ENCODE measurements around the gene GPC3. TPM values are rescaled to one million over a fixed set of nuclear protein-coding genes. Genes with fewer than 3 reads are reported as not detected.

The GPC3 gene
- not detected in 2 replicates for total RNA-seq (2012; rRNA removed)
- not detected in 2 replicates for polyA plus RNA-seq (2012; rRNA removed)
- polyA plus RNA-seq (2012; cell fraction: cytosol; rRNA removed), result not detected in 2 replicates
- polyA plus RNA-seq (2012; cell fraction: nucleus; rRNA removed; ENCODE audit: low replicate concordance), result not detected in 2 replicates
- Bru-seq, nascent RNA, result not detected
- BruChase-seq, experiment 1, labeled RNA remaining after a 6-hour chase, result percentile 1 among the genes with signal in this experiment
- not detected for BruChase-seq, experiment 2, labeled RNA remaining after a 2-hour chase
- long read RNA-seq, result 0 reads

DNA sequence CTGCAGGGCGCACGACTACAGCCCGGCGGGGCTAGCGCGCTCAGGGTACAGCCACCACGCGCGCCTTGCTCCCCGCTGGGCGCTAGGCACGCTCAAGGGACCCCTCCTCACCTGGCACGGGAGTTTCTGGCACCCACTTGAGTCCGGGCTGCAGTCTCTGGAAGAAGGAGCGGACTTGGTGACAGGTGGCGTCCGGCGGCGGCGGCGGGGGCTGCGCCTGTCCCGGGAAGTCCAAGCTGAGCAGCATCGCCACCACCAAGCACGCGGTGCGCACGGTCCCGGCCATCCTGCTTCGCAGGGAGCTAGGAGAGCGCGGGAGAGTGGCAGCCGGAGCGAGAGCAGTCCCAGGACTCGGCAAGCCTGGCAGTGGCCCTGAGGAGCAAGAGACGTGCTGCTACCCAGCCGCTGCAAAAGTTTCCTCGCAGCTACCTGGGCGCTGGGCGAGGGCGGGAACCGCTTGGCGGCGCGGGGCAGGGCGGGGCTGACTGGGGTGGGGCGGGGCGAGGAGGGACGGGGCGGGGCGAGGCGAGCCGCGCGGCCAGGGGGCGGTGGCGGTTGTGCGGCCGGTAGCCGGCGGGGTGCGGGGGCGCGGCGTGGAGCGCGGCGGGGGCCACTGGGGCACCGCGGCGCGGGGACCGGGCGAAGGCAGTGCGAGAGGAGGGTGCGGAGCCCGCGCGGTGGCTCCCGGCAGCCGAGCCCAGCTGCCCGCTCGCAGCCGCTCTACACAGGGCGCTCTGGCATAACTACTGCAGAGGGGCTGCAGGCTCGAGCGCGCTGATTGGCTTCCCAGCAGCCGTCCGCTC lies at the start of gene GPC3:
TSS of gene GPC3 (minus strand) at position 431 of the 803 bp plus-strand sequence.
- Histone ChIP-seq H2BK5ac (ENCODE audit: low read depth, low read length, poor library complexity, severe bottlenecking) (no peak within 1 kb of the TSS), H2AFZ (replicated peaks; ENCODE audit: low read length, poor library complexity) (peak within 1 kb of the TSS; percentile 64), H3K36me3 (ENCODE audit: control insufficient read depth, insufficient read depth, low read length) (no peaks in the 10 kb centered on the region), H4K20me1 (ENCODE audit: insufficient read depth, low read length) (no peaks in the 10 kb centered on the region), H3K4ac (ENCODE audit: low read depth, low read length) (no peak within 1 kb of the TSS), H3K9me3 (ENCODE audit: control insufficient read depth, insufficient read depth, low read length) (peaks cover 3% of the 10 kb centered on the region; the same call in 1 of the 2 replicates), H2AK5ac (ENCODE audit: low read depth, low read length) (no peak within 1 kb of the TSS), H2BK20ac (ENCODE audit: low read depth, low read length) (no peak within 1 kb of the TSS), H3K56ac (ENCODE audit: extremely low read depth, insufficient read depth, low read length) (no peak within 1 kb of the TSS), H3K9me1 (ENCODE audit: insufficient read depth, low read length) (no peaks in the 10 kb centered on the region), H2AK9ac (replicated peaks; ENCODE audit: low read depth, low read length, poor library complexity) (no peak within 1 kb of the TSS), H4K5ac (ENCODE audit: low read depth, low read length) (no peak within 1 kb of the TSS), H4K91ac (ENCODE audit: insufficient read depth, low read depth, low read length) (no peak within 1 kb of the TSS), H4K8ac (ENCODE audit: low read depth in 2 of 2, low read length in 2 of 2) (no peak within 1 kb of the TSS), H3K4me3 (ENCODE audit: insufficient read depth, low read depth, low read length) (no peak within 1 kb of the TSS), H3K14ac (replicated peaks; ENCODE audit: low read depth, low read length) (no peak within 1 kb of the TSS), H3K27me3 (ENCODE audit: control insufficient read depth, insufficient read depth, low read length) (peaks cover 6% of the 10 kb centered on the region; the same call in 1 of the 2 replicates), H3K4me1 (ENCODE audit: control insufficient read depth, insufficient read depth, low read length) (no peaks in the 10 kb centered on the region), H3K27ac (ENCODE audit: insufficient read depth, low read length) (no peak within 1 kb of the TSS), H3K4me2 (ENCODE audit: low read depth, low read length) (no peak within 1 kb of the TSS; the same call in 1 of the 2 replicates), H2BK15ac (ENCODE audit: low read depth, low read length) (no peak within 1 kb of the TSS), H3K18ac (ENCODE audit: low read depth, low read length) (no peak within 1 kb of the TSS), H3K23ac (ENCODE audit: low read depth, low read length) (no peak within 1 kb of the TSS), H3K9ac (ENCODE audit: low read depth, low read length) (no peak within 1 kb of the TSS), H2BK120ac (ENCODE audit: low read depth, low read length) (no peak within 1 kb of the TSS), H3K79me1 (ENCODE audit: low read depth in 1 of 2, low read length in 2 of 2) (no peaks in the 10 kb centered on the region)
- POLR2A ChIA-PET (ENCODE audit: unreplicated experiment), result no interaction called here
- ATAC-seq (ENCODE audit: low read depth) (peak; percentile 71), DNase-seq (no peak)
- dilution Hi-C loops (cut with HindIII; ENCODE audit: low sequenced_read_pairs, unreplicated experiment) (no loop called here), in situ Hi-C loops (cut with MboI; ENCODE audit: low sequenced_read_pairs) (no loop called here), intact Hi-C loops (cut with micrococcal nuclease) (no loop called here)
- WGBS, 2 experiments (ENCODE audit: extremely low coverage in 2 of 2, insufficient read length in 1 of 2), result 10% methylated on average over 8 of the region's 90 CpGs; no CpG with 5 or more reads in 1 of the 2 experiments
- no TSS peak for BruUV-seq (replicated peaks)
- CTCF ChIA-PET, result no interaction called here
- TF ChIP-seq USF2 (IDR thresholded peaks at IDR 0.05; ENCODE audit: low read depth, low read length) (no peak), MAZ (IDR thresholded peaks at IDR 0.05; ENCODE audit: borderline replicate concordance, low read depth, low read length) (no peak), RFX5 (IDR thresholded peaks at IDR 0.05; ENCODE audit: low read depth, low read length) (no peak), SMC3 (IDR thresholded peaks at IDR 0.05; ENCODE audit: low read depth, low read length) (no peak), RCOR1 (IDR thresholded peaks at IDR 0.05; ENCODE audit: insufficient replicate concordance, low read length) (no peak), ELK1 (IDR thresholded peaks at IDR 0.05; ENCODE audit: borderline replicate concordance, low read depth, low read length) (no peak)

All from IMR-90 (cell line).